K562 (cell line): ENCODE data around the gene VAT1L. TPM values are rescaled to one million over a fixed set of nuclear protein-coding genes. Genes with fewer than 3 reads are reported as not detected.

Experiments
- ATAC-seq: fragments of 200-7000 bp; cut with Tn5 transposase; 3 replicates; pipeline ENCODE4 v1.9.1; 2020; ENCODE audit warnings: moderate library complexity
- BruUV-seq: library from RNA; stranded (reverse); fragments of 400-500 nt; replicated peaks from 2 replicates; lab custom pipeline; 2021; lab: Mats Ljungman, UMichigan
- CTCF ChIA-PET: fragments of 300-600 bp; formaldehyde crosslinking; extraction: SDS; loops from one replicate; lab custom pipeline; 2021; ENCODE audit warnings: low intra/inter-chr PET ratio; lab: Yijun Ruan, JAX
- POLR2A ChIA-PET: fragments of 300-600, 350-650 bp; sonication (Branson Sonifier 250); formaldehyde crosslinking; extraction: SDS; loops from one replicate; lab custom pipeline; 2021; ENCODE audit warnings: antibody characterized with exemption, inconsistent platforms; lab: Yijun Ruan, JAX
- DNase-seq, 4 experiments: peaks; one replicate each; pipeline versions ENCODE4 v3.0.0 to v3.0.0-alpha.2; 2011 to 2018; ENCODE audit warnings: low spot score in 3 of 4, mixed read lengths in 3 of 4; ENCODE audit errors: extremely low read depth in 1 of 4
- FAIRE-seq: peaks from 2 replicates; lab custom pipeline; 2011; peaks lifted over from hg19 to GRCh38; lab: Jason Lieb, UNC
- H2AFZ ChIP-seq: 2 replicates; pipeline ENCODE4 v1.6.0; 2011; ENCODE audit warnings: low read depth, low read length, control low read depth, inconsistent platforms
- H3K27ac ChIP-seq: fragments of 200-600 bp; 3 replicates; pipeline ENCODE4 v1.8.0; 2011; ENCODE audit warnings: low read depth, mild to moderate bottlenecking, control low read depth, inconsistent platforms, low read length, moderate library complexity, mixed read lengths; ENCODE audit errors: extremely low read depth
- H3K27me3 ChIP-seq, 2 experiments: fragments of 300-600 bp in 1 of 2; 2 replicates in 1 of 2; 3 replicates in 1 of 2; pipeline versions ENCODE4 v1.6.0 to v1.8.0; 2011; ENCODE audit warnings: inconsistent platforms in 2 of 2, low read length in 2 of 2, mild to moderate bottlenecking in 1 of 2, mixed read lengths in 1 of 2, moderate library complexity in 1 of 2; ENCODE audit not compliant: control insufficient read depth in 2 of 2, insufficient read depth in 2 of 2
- H3K36me3 ChIP-seq: fragments of 300-600 bp; 3 replicates; pipeline ENCODE4 v1.8.0; 2011; ENCODE audit warnings: mild to moderate bottlenecking, low read length, inconsistent platforms; ENCODE audit not compliant: control insufficient read depth, insufficient read depth
- H3K4me1 ChIP-seq, 2 experiments: fragments of 200-600 bp in 1 of 2; replicated peaks in 1 of 2; 2 replicates in 1 of 2; 3 replicates in 1 of 2; pipeline versions ENCODE4 v1.5.1 to v1.8.0; 2011; ENCODE audit warnings: inconsistent platforms in 2 of 2, low read length in 2 of 2, mild to moderate bottlenecking in 1 of 2, mixed read lengths in 1 of 2, moderate library complexity in 1 of 2; ENCODE audit not compliant: control insufficient read depth in 2 of 2, insufficient read depth in 2 of 2
- H3K4me2 ChIP-seq: 2 replicates; pipeline ENCODE4 v1.6.1; 2011; ENCODE audit warnings: low read length, control low read depth, inconsistent platforms, mixed read lengths; ENCODE audit not compliant: insufficient read depth
- H3K4me3 ChIP-seq: fragments of 200-600 bp; sonication (generic), shearing (Covaris generic); 2 replicates; pipeline ENCODE4 v1.5.1; 2016; ENCODE audit warnings: control low read depth, inconsistent platforms
- H3K79me2 ChIP-seq: fragments of 200-600 bp; 3 replicates; pipeline ENCODE4 v1.8.0; 2011; ENCODE audit warnings: low read length, inconsistent platforms; ENCODE audit not compliant: control insufficient read depth, insufficient read depth
- H3K9ac ChIP-seq, 2 experiments: 2 replicates each; pipeline versions ENCODE4 v1.6.0 to v1.6.1; 2011; ENCODE audit warnings: low read depth in 2 of 2, low read length in 2 of 2, control low read depth in 1 of 2, inconsistent platforms in 1 of 2, mild to moderate bottlenecking in 1 of 2, mixed read lengths in 1 of 2; ENCODE audit not compliant: insufficient read depth in 1 of 2
- H3K9me1 ChIP-seq: one replicate; pipeline ENCODE4 v1.6.0; 2011; ENCODE audit warnings: inconsistent platforms, mild to moderate bottlenecking, low read length, moderate library complexity; ENCODE audit not compliant: control insufficient read depth, insufficient read depth
- H3K9me3 ChIP-seq: replicated peaks from 2 replicates; pipeline ENCODE4 v1.5.1; 2011; ENCODE audit warnings: low read depth, low read length, inconsistent platforms; ENCODE audit not compliant: control insufficient read depth, insufficient read depth
- H4K20me1 ChIP-seq: replicated peaks from 2 replicates; pipeline ENCODE4 v1.6.1; 2011; ENCODE audit warnings: low read length, inconsistent platforms, mixed read lengths; ENCODE audit not compliant: control insufficient read depth, insufficient read depth
- ETS1 ChIP-seq: conservative IDR thresholded peaks from 2 replicates; pipeline ENCODE4 v1.6.1; 2011; ENCODE audit warnings: low read depth, mild to moderate bottlenecking, low read length; ENCODE audit not compliant: control insufficient read depth
- ETV6 ChIP-seq, 3 experiments: fragments of 150-350 bp in 1 of 3; sonication (generic) in 1 of 3; formaldehyde crosslinking in 1 of 3; IDR thresholded peaks; 2 replicates each; pipeline versions ENCODE4 v1.6.1 to v1.8.0; 2014 to 2022; ENCODE audit warnings: borderline replicate concordance in 2 of 3, low read depth in 2 of 3, antibody characterized with exemption in 1 of 3, low read length in 1 of 3, mild to moderate bottlenecking in 1 of 3, missing genetic modification reagents in 1 of 3
- HINFP ChIP-seq: fragments of 450-650 bp; conservative IDR thresholded peaks from 2 replicates; pipeline ENCODE4 v1.6.1; 2016; ENCODE audit warnings: missing genetic modification characterization, low read depth, mild to moderate bottlenecking, control low read depth, missing compliant biosample characterization
- HSF4 ChIP-seq: fragments of 250-450 bp; sonication (Bioruptor Pico); IDR thresholded peaks from 2 replicates; pipeline ENCODE4 v2.1.2; 2022; ENCODE audit warnings: mild to moderate bottlenecking, moderate library complexity, borderline replicate concordance
- NRF1 ChIP-seq, 2 experiments: fragments of 450-650 bp; IDR thresholded peaks in 1 of 2; conservative IDR thresholded peaks in 1 of 2; 2 replicates each; pipeline ENCODE4 v1.6.1; 2014; ENCODE audit warnings: mild to moderate bottlenecking in 2 of 2
- TAL1 ChIP-seq: fragments of 450-650 bp; IDR thresholded peaks from 2 replicates; pipeline ENCODE4 v1.6.1; 2016; ENCODE audit warnings: mild to moderate bottlenecking
- TBP ChIP-seq: optimal IDR thresholded peaks from 2 replicates; pipeline ENCODE3; 2011; ENCODE audit warnings: low read depth, low read length, improper control_type of control experiment
- THRA ChIP-seq: fragments of 450-650 bp; IDR thresholded peaks from 2 replicates; pipeline ENCODE4 v1.6.1; 2017; ENCODE audit warnings: mild to moderate bottlenecking, moderate library complexity
- ZBTB11 ChIP-seq, 3 experiments: fragments of 200-800 bp in 1 of 3; fragments of 250-450 bp in 1 of 3; fragments of 450-650 bp in 1 of 3; sonication (Bioruptor Pico) in 1 of 3; sonication (Bioruptor generic) in 1 of 3; formaldehyde crosslinking in 1 of 3; IDR thresholded peaks; 2 replicates each; pipeline versions ENCODE4 v1.6.1 to v1.8.0; 2016 to 2022; ENCODE audit warnings: mild to moderate bottlenecking in 2 of 3, missing genetic modification characterization in 2 of 3, missing compliant biosample characterization in 1 of 3, moderate library complexity in 1 of 3
- ZNF175 ChIP-seq: fragments of 200-800 bp; sonication (Bioruptor generic); IDR thresholded peaks from 2 replicates; pipeline ENCODE4 v1.6.1; 2016; ENCODE audit warnings: low read depth, mild to moderate bottlenecking, missing genetic modification characterization, missing compliant biosample characterization
- ZNF507 ChIP-seq: conservative IDR thresholded peaks from 2 replicates; pipeline ENCODE4 v1.6.1; 2017; ENCODE audit warnings: missing genetic modification characterization, missing compliant biosample characterization
- ZNF780A ChIP-seq: fragments of 250-450 bp; sonication (Bioruptor Pico); IDR thresholded peaks from 2 replicates; pipeline ENCODE4 v1.5.0; 2021; ENCODE audit warnings: mild to moderate bottlenecking
- WGBS: fragments of 100-300 bp; shearing (Covaris generic); methylation state at CpG from one replicate; pipeline ENCODE4 v1.1.6; 2016; ENCODE audit warnings: low coverage, mixed read lengths; ENCODE audit not compliant: insufficient coverage; ENCODE audit errors: missing lambda C conversion rate; 5-methylcytosine and 5-hydroxymethylcytosine counted together
- in situ Hi-C: fragments of 300-500 bp; cut with MboI; formaldehyde crosslinking; loops from 4 replicates; pipeline ENCODE4 v1.15.0; 2018; ENCODE audit warnings: inconsistent platforms, mixed read lengths
- intact Hi-C: fragments of 100-400 bp; cut with micrococcal nuclease; formaldehyde crosslinking; loops from 2 replicates; pipeline ENCODE4 v1.14.2; 2022
- polyA plus RNA-seq, 8 experiments: library from polyadenylated mRNA; depleted of rRNA in 4 of 8; stranded (reverse) in 5 of 8; unstranded in 3 of 8; fragments of >200 nt; fragmentation: Nextera tagmentation in 2 of 8; fragmentation: Illumina TruSeq in 1 of 8; extraction: Ambion mirVana in 2 of 8; extraction: Trizol in 1 of 8; gene quantifications; 2 replicates each; pipeline versions ENCODE4 v1.2.1 to v1.2.3, GENCODE V29; 2011 to 2014; ENCODE audit warnings: inconsistent platforms in 1 of 8, missing spikeins in 1 of 8
- total RNA-seq, 7 experiments: library from RNA; depleted of rRNA in 6 of 7; stranded (reverse); fragments of >200 nt in 6 of 7; fragmentation: Illumina TruSeq in 2 of 7; extraction: Trizol in 2 of 7; gene quantifications; 2 replicates each; pipeline versions ENCODE4 v1.2.1 to v1.2.3, GENCODE V29; 2011 to 2021; ENCODE audit warnings: low replicate concordance in 1 of 7

Gene VAT1L
- total and polyA plus RNA-seq, 9 of the 15 experiments (the other 6 are each of a cell fraction or from before 2014, with no cell fraction given), result 0.01 TPM; not detected in 8

GRCh38 chr16:77986011-77986740, 197.8 kb downstream of the VAT1L start:
- POLR2A ChIA-PET, result interaction anchor here (0.6 to 1.0 kb wide), 3 partner anchors 12 to 484 kb away, joined by 3 read pairs; no protein-coding TSS in a partner anchor
- FAIRE-seq (no peak), ATAC-seq (no peak), DNase-seq (no peak)
- no peak overlapping the region for H3K9ac ChIP-seq
- no peak overlapping the region for H3K4me2 ChIP-seq
- no peak overlapping the region for H3K27ac ChIP-seq
- H3K4me1 ChIP-seq, result no peaks in the 10 kb centered on the region
- no peak overlapping the region for H3K4me3 ChIP-seq
- in situ Hi-C loops, result no loop called here
- H4K20me1 ChIP-seq, result no peaks in the 10 kb centered on the region
- H2AFZ ChIP-seq, result no peak overlapping the region
- no peaks in the 10 kb centered on the region for H3K9me1 ChIP-seq
- BruUV-seq, result no TSS peak
- CTCF ChIA-PET, result no interaction called here
- WGBS, result 2% methylated on average over 7 of the region's 7 CpGs
- intact Hi-C loops, result no loop called here
- no peaks in the 10 kb centered on the region for H3K9me3 ChIP-seq
- no peaks in the 10 kb centered on the region for H3K27me3 ChIP-seq
- no peaks in the 10 kb centered on the region for H3K79me2 ChIP-seq
- no peaks in the 10 kb centered on the region for H3K36me3 ChIP-seq
- no peak for TF ChIP-seq HSF4 (CRISPR knock-in tag)
- TF ChIP-seq ZNF507 (tag), result no peak
- TF ChIP-seq ZNF780A (CRISPR knock-in tag), result no peak
- TF ChIP-seq ETS1, result no peak
- no peak for TF ChIP-seq HINFP (tag)
- TF ChIP-seq TAL1, result no peak
- TF ChIP-seq TBP, result no peak
- TF ChIP-seq ZBTB11 (CRISPR knock-in tag; IDR thresholded peaks at IDR 0.05), result no peak
- no peak for TF ChIP-seq THRA
- no peak for TF ChIP-seq NRF1 (conservative IDR thresholded peaks at IDR 0.05 in 1 of 2, IDR thresholded peaks at IDR 0.05 in 1 of 2)
- TF ChIP-seq ETV6 (IDR thresholded peaks at IDR 0.05; ENCODE audit: borderline replicate concordance in 1 of 2, low read depth in 2 of 2, low read length in 1 of 2), result no peak
- TF ChIP-seq ETV6 (CRISPR knock-in tag; IDR thresholded peaks at IDR 0.05; ENCODE audit: borderline replicate concordance), result no peak
- TF ChIP-seq ZNF175, result no peak
